Left forelimb (tissue), 1 donor: Measurements from ENCODE around the gene PRSS38.

Experiments
- DNase-seq: peaks from one replicate; pipeline ENCODE4 v3.0.0-alpha.2; 2018; ENCODE audit warnings: low spot score

PRSS38 gene

DNA sequence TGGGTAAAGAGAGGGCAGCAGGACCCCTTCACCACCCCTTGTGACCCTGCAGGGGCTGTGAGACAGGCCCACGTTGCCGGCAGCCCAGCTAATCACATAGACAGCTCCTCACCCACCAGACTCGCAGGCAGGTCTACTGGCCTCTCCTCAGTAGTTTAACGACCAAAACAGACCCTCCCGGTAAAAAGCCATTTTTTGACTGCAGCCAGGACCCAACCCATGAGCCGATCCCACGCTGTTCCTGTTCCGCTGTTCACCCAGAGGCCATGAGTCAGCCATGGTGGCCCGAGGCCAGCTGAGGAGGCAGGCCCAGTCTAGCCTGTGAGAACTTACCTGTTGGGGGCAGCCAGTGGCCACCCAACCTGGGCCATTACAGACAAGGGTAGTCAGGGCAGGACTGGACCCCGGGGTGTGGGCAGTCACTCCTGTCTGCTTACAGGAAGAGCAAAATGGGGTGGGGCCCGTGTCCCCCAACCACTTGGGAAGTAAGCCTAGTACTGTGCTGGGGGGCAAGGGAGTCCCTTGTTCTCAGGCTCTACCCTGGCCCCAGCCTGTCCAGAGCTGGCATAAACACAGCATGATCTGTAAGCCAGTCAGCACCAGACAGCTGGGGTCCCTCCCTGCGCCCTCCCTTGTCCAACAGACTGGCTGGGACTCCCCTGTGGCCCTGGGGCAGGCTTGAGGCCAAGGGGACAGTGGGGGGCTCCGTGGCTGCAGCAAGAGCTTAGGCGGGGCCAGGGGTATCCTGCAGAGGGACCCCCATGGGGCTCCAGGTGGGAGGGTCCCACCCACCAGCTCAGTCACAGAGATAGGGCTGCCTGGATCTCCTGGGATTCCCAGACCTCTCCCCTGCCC is 70.4 kb downstream of the PRSS38 start:
- peak; percentile 77 for DNase-seq

DNA sequence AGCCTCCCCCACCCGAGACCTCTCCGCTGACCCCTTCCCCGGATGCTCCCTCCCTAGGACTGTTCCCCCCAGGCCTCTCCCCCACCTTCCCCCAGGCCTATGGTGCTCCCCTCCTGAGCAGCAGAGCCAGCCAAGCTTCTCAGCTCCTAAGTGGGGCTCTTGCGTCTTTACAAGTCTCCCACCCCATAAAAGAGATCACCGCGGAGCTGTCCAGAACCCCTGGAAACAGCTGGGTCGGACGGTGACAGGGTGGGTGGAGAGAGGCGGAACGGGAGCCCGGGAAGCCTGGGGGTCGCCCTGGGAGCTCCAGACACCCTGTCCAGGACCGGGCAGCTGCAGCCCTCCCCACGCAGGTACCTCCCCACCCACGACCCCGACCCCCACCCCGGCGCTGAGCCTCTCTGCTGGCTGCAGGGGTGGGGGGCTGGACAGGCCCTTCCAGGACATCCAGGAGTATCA is 71.1 kb downstream of the PRSS38 start:
- peak; percentile 80 for DNase-seq

DNA sequence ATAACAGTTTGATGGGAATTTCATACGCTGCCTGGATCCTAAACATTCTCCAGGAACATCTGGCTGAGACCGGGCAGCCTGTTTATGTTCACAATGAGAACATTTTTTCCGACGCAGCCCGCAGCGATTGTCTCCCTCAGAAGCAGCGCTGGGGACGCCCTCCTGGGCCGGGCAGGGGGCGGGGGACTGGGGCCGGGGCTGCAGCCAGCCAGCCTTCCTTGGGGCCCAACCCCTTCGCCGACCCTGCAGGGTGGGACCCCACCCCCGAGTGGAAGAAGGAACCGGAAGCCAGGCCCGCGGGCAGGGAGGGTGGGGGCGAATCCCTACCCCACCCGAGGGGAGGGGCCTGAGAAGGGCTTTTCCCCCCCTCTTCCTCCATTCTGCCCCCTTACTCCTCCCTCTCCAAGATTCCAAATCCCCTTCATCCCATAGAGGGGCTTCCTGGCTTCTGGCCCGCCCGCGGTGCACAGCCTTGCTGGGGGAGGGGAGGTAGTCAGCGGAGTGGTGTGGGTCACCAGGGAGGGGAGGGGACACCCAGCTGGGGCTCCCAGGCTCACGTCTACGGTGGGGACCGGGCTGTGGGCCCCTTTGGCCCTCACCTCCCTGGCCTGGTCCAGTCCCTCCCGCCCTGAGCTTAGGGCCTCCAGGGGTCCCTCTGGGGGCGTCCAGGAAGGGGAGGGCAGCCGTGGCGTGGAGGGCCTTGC is 71.7 kb downstream of the PRSS38 start:
- peak; percentile 93 for DNase-seq

DNA sequence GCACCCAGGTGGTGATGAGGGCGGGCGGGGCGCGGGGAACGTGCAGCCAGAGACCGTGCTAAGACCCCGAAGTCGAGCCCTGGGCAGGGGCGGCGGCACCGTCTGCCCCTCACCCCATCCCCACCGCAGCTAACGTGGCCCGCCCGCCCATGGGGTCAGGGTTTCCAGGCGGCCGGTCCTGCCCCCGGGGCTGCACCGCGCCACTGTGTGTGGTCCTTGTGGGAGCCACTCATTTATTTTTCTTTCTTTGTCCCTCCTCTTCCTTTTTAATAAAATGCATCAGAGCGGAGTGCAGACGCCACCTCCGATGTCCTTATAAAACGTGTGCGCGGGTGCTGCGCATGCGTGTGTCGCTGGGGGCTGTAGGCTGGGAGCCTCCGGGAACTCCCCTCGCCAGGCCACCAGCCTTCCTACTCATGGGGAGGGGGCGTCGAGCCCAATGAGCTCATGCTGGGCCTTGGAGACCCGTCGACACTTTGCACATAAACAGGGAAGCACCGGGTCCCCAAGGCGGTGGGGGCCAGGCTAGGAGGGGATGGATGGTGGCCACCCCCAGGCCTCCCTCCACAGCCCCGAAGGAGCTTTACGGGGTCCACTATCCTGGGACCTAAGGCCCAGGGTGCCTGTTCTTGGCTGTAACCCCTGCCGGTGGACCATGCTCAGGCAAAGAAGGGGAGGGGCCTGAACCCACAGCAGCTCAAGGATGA is 72.4 kb downstream of the PRSS38 start:
- DNase-seq: peak; percentile 83

DNA sequence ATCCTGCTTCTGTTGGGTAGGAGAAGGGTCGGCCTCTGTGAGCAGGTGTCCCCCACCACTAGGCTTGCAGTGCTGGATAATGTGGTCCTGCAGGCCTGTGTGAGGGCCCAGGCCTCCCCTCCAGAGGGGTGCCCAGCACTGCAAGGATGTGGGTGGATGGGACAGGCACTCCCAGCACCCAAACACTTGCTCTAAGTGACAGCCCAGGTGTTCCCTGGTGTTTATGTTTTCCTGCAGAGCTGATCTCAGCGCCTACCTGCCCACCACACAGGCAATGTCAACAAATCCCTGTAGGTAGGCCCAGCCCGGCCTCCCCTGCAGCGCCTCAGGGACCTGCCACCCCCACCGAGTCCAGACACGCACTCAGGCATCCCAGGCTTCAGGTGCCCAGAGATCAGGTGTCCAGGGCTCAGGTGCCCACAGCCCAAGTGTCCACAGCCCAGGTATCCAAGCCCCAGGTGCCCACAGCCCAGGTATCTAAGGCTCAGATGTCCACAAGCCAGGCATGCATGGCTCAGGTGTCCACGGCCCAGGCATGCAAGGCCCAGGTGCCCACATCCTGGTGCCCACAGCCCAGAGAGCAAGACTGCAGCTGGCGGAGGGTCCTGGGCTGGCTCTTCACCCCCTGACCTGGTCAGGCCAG is 73.0 kb downstream of the PRSS38 start:
- peak; percentile 64 for DNase-seq

DNA sequence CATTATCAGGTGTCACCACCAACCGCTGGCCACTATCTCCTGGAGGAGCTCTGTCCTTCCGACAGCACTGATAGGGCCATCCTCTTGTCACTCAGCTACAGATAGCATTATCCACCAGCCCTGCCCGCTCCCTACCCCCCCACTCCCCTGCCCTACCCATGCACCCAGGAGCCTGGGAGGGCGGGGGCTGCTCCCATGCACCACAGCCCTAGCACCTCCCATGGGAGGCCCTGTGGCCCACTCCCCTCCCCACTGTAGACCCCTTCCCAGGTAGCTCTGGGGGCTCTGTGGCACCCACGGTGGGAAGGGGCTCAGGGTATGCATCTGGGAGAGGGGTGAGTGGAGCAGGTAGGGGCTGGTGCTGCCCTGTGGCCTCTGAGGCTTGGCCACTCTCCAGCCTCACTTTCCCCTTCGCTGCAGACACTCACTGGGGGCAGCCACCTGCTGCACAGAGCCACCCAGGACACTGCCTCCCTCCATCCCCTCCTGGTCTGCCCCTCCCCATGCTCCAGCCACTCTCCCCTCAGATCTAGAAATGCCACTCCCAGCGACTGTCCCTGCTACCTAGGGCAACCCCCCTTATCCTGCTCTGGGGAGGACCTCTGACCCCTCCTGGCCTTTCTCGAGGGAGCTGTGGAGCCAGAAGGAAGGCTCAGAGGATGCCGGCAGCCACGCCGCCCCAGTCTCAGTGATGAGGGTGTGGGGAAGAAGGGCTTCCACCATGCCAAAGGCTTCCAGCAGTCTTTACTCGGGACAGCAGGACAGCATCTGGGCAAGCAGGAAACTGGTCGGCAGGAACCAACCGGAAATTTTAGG is 73.8 kb downstream of the PRSS38 start:
- no peak for DNase-seq

DNA sequence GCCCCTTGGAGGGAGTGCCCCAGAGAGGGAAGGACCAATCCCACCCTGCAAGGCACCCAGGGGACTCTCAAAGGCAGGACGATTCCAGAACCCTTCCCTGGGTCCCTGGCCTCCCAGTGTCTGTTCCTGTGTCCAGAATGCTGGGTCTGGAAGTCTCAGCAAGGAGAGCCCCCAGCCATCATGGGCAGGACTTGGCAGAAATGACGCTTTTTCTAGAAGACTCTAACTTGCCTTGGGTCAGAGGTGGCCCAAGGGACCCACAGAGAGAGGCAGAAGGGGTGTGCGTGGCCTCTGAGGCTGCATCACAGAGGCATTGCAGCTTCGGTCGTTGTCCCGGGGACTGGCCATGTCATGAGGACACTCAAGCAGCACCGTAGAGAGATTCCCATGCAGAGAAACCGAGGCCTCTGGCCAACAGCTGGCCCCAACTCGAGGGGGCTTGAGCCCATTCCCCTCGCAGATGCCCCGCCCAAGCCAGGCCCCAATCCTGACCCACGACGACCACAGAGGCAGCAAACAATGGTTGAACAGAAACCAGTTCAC is 74.5 kb downstream of the PRSS38 start:
- no peak for DNase-seq

DNA sequence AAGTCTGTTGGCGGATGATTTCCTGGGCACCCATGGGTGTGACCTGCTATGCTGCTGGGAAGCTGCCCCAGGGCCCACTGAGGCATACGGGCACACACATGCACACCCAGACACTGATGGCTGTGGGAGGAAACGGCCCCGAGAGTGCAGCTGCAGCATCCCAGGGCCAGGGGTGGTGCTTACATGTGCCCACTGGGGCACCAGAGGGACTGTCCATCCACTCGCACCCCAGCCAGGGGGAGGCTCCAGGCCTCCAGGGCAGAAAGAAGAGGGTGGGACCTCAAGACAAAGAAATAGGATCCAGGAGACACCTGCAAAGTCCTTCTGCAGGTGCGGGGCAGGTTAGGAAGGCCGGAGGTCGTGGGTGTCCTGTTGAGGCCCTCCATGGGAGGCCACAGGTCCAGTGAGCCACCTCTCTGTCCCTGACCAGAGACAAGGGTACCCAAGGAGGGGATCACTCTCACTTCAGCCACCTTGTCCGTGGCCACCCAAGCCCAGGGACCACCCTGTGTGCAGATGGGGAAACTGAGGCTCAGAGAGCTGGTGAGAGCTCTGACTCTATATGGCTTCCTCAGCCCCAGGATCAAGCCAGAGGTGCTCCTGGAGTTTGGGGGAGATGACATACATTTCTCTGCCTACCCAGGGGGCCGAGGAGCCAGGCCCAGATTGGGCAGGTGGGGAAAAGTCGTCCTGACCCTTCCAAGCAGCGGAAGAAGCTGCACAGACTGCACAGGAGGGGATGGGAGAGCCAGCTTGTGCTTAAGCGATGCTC is 75.2 kb downstream of the PRSS38 start:
- DNase-seq: peak; percentile 55

DNA sequence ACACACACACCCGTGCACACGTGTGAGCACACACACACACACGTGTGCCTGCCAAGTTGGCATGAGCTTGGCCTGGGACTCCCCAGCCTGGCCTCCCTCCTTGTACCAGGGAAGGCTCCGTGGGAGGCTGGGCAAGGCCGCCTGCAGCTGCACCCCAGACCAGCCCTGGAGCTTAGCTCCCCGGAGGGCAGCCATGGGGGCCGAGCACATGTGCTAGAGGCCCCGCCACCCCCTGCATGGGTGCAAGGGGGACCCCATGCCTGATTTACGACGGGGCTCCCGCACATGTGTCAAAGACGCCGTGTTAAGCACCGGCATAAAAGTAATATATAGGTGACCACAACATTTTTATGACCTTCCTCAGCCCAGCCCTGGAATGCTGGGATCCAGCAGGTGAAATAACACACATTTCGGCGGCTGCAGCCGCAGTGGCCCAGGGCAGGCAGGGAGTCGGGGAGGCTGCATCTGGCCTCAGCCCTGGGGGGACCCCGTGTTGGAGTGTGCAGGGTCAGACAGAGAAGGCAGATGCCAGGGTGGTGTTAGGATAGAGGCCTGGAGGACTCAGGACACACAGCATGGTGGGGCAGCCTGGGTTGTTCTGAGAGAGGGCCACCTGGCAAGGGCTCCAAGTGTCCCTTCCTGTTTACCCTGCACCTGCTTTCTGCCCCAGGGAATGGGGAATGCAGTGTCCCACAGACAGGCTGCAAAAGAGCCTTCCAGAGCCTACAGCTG is 75.9 kb downstream of the PRSS38 start:
- peak; percentile 60 for DNase-seq

DNA sequence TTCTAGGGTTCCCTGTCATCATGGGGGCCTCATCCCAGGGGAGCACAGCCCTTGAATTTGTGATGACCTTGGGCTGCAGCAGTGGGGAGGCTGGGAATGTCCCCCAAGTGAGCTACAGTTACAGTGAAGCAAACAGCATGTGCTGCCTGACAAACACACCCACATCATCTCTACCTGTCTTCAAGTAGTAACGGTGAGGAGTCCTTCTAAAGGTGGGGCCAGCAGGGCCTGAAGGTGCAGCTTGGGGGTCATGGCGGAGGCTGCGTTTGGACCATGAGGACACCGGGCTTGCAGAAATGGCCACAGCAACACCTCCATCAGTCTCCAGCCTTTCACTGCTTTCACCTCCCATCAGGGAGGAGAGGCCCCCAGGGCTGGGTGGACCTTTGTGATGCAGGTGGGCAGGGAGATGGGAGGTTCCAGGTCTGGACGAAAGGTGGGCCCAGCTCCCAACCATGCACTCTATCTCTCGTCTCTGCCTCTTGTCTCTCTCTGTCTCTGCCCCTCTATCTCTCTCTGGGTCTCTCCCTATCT is 76.5 kb downstream of the PRSS38 start:
- DNase-seq: no peak

DNA sequence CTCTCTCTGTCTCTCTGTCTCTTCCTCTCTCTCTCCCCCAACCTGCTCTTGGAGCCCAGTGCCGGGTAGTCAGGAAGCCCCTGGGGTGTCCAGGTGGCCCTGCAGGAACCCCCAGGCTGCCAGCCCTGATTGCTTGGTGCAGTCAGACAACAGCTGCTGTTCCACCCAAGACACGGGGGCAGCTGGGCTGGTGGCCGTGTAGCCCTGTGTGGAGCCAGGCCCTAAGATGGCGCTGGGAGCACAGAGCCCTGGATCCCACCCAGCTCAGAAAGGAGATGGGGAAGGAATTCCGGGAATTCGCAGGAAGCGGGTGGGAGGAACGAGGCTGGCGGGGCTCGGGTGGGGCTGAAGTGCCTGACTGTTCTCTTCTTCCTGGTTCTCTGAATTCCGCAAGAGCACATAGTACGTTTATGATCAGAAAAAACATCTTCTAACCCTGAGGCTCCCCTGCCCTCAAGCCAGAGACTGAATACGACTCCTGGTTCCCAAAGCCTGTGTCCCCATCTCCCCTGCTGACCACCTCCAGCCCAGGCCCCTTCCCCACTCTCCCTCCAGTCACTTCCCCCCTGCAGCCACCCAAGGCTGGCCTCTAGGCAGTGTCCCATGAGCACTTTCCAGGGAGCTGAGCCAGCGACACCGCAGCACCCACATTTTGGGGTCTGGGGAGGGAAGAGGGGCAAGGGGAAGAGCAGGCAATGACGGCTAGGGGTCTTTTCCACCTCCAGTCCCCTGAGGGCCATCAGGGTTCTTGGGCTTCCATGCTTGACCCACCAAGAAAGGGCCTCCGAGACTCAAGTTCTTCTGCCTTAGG is 77.2 kb downstream of the PRSS38 start:
- peak; percentile 63 for DNase-seq

DNA sequence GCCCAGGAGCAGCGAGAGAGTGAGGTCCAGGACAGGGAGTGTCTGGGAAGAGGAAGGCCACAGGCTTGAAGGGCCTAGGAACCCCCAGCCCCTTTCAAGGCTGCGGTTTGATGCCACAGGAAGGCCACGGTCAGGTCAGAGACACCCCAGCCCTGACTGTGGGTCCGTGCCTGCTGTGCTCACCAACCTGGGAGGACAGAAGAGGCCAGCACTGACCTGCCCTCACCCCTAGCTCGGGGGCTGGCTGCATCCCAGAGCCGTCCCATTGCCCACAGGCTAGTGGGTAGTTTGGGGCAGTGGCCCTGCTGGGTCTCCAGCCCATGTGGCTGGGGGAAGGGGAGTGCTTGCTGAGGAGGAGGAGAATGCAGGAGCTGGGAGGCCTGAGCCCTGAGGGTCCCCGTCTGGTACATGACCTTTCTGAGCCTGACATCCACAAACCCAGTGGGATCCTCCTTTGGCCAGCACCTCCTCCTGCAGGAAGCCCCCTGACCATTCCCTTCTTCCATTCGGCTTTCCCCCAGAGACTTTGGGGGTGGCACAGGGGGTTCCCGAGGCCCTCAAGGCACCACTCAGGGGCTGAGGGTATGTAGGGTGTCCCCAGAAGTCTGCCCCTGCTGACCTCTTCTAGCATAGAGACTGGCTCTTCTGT is 77.9 kb downstream of the PRSS38 start:
- DNase-seq: no peak

DNA sequence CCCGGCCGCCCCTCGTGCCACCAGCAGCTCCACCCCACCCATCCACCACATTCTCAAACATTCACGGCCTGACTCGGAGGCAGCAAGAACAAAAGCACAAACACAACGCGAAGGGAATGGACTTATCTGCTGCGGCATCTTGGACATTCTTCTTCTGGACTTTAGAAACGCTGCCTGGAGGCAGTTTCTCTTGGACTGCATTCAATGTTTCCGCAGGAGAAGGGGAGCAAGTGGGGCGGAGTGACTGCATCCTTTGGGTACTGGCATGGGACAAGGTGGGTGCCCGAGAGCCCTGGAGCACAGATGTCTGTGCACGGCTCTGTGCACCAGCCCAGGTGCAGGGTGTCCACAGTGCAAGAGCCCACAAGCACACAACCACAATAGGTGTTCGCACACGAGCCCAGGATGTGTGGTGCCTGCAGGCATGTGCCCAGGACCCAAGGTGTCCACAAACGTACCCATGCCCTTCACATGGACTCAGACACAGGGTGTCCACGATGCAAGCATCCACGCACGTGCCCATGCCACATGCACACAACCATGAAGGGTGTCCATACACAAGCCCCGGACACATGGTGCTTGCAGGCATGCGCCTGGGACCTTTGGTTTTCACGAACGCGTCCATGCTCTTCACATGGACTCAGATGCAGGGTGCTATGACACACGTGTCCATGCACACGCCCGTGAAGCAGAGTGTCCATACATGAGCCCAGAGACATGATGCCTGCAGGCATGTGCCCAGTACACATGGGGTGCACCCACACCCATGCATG is 78.7 kb downstream of the PRSS38 start:
- peak; percentile 46 for DNase-seq

DNA sequence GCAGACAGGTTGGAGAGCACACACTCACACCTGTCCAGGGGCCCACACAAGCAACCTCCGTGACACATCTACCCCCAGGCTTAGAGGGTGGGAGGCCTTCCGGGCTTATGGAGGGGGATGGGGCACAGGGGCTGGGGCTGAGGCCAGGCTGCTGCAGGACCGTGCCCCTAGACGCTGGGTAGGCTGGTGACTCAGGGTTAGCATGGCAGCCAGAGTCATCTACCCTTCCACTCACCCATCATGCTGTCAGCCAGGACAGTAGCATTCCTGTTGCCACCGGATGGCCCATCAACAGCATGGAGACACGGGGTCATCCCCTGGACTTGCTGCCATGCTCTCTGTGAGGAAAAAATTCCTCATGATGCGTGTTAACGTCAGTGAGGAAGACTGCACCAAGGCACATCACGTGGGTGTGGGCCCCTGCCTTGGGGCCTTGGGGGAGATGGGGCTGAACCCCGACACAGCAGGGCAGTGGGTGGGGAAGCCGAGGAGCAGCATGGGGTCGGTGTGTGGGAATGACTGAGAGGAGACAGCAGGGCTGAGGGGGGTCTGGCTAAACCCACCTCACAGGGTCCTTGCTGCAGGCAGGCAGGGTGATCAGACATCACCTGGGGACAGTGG is 79.5 kb downstream of the PRSS38 start:
- DNase-seq: no peak
